ENCODE data around the gene HAUS8. TPM values are rescaled to one million over a fixed set of nuclear protein-coding genes. Genes with fewer than 3 reads are reported as not detected.
A peak's percentile ranks its signal among the peaks of the same experiment; 100 is the strongest.

The HAUS8 gene, protein sequence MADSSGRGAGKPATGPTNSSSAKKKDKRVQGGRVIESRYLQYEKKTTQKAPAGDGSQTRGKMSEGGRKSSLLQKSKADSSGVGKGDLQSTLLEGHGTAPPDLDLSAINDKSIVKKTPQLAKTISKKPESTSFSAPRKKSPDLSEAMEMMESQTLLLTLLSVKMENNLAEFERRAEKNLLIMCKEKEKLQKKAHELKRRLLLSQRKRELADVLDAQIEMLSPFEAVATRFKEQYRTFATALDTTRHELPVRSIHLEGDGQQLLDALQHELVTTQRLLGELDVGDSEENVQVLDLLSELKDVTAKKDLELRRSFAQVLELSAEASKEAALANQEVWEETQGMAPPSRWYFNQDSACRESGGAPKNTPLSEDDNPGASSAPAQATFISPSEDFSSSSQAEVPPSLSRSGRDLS
- 5.5 TPM for total RNA-seq (2013)
- polyA plus RNA-seq (1 to 10 TPM; 2.5 to 9.3 (median 4.4) TPM), polyA minus RNA-seq (5.5 and 6.0 TPM in 2 replicates), total RNA-seq (7.4 to 30.8 (median 19.5) reads per million in 11 experiments)

DNA sequence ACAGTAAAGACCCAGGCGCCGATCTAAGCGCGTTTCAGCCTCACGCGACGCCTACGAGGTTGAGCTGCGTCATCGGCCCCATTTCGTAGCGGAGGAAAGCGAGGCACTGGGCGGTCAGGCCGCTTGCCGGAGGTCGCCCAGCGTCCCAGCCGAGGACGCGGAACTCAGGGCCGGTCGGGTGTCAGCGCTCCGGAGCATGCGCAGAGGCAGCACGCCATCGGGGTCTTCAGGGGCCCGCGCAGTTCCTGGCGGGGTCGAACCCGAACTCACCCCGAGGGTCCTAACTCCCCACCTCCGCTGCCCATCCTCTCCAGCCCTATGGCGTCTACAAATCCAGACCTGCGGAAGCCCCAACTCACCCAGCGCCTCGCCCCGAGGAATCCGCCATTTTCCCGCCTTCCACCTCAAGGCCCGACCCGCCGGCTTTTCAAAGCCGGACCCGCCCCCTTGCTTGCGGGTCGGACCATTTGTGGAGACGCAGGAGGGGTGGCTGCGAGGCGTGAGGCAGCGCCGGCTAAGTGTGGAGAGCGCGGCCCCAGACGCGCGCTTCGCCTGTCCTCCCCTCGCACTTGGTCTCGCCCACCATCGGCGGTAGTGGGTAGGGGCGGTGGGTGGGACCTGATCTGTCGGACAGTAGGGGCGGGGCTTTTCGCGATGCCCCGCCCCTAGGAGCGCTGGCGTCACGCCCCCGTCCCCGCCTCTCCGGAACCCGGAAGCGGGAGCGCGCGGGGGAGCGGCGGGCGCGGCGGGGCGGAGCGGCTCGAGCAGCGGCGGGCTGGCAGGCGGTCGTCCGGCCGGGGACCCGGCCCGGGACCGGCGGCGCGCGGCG is at the start of gene HAUS8, which contains the start of gene MYO9B:
TSS of gene HAUS8 (minus strand) at position 418 of the 829 bp plus-strand sequence. CDS start at position 388, 30 bp downstream.
TSS of gene MYO9B (plus strand) at position 743 of the 829 bp plus-strand sequence. CDS start 25,941 bp downstream, outside the sequence.
- H3K4me1 ChIP-seq (ENCODE audit: control insufficient read depth in 1 of 2, insufficient read depth in 2 of 2, low read length in 2 of 2) = peaks cover 44 to 49% of the 10 kb centered on the region in 2 donors
- WGBS (ENCODE audit: insufficient coverage) = under 1% methylated on average over 102 of the region's 103 CpGs
- peak within 1 kb of the TSS; percentile 73 for H2AFZ ChIP-seq (ENCODE audit: insufficient read depth, low read depth, low read length, poor library complexity, severe bottlenecking)
- Mint-ChIP-seq H3K4me1 (peaks cover 54% of the 10 kb centered on the region), H3K27ac (peak within 1 kb of the TSS; percentile 97 to 100 (median 98)), H3K27me3 (ENCODE audit: low read depth in 3 of 3) (peaks cover 0 to 3% (median 0%) of the 10 kb centered on the region in 3 donors), H3K36me3 (peaks cover 41 to 49% of the 10 kb centered on the region in 2 donors), H3K9me3 (no peaks in the 10 kb centered on the region), H3K4me3 (peak within 1 kb of the TSS; percentile 99 to 100)
- peaks cover 92% of the 10 kb centered on the region for H3K79me2 ChIP-seq (ENCODE audit: insufficient read depth, low read length)
- peak; percentile 99 to 100 (median 100) for DNase-seq
- intact Hi-C loops (cut with micrococcal nuclease) = loop anchor here (5.0 kb wide), 4 partner anchors 37 to 152 kb away; partner anchors contain the start of gene OCEL1 (in 1 of the 2)
- peaks cover 12 to 20% of the 10 kb centered on the region in 2 donors for H3K36me3 ChIP-seq (replicated peaks in 1 of 2; ENCODE audit: control insufficient read depth in 1 of 2, insufficient read depth in 2 of 2, low read length in 2 of 2)
- H3K4me3 ChIP-seq (replicated peaks in 1 of 3; ENCODE audit: low read depth in 2 of 3, low read length in 3 of 3) = peak within 1 kb of the TSS; percentile 92 to 100 (median 93)
- H3K27ac ChIP-seq (ENCODE audit: low read depth in 1 of 2, low read length in 2 of 2) = peak within 1 kb of the TSS; percentile 84 to 97
- H3K9ac ChIP-seq (ENCODE audit: insufficient read depth, low read length, poor library complexity, severe bottlenecking) = peak within 1 kb of the TSS; percentile 93
- H3K9me3 ChIP-seq (replicated peaks in 1 of 2; ENCODE audit: control insufficient read depth in 1 of 2, insufficient read depth in 1 of 2, low read length in 2 of 2) = no peaks in the 10 kb centered on the region
- H3K4me2 ChIP-seq (replicated peaks; ENCODE audit: extremely low read depth, low read length, poor library complexity, severe bottlenecking) = peak within 1 kb of the TSS; percentile 81
- no peaks in the 10 kb centered on the region for H3K27me3 ChIP-seq (ENCODE audit: control insufficient read depth in 2 of 2, insufficient read depth in 2 of 2, low read length in 2 of 2)
- peaks cover 44% of the 10 kb centered on the region for H4K20me1 ChIP-seq (ENCODE audit: insufficient read depth, low read length)
- no peak for TF ChIP-seq CTCF (IDR thresholded peaks at IDR 0.05)

GRCh38 chr19:17124025-17124424 is 48.8 kb upstream of the HAUS8 start:
- no peak overlapping the region for H3K9ac ChIP-seq (ENCODE audit: insufficient read depth, low read length, poor library complexity, severe bottlenecking)
- H3K36me3 ChIP-seq (replicated peaks in 1 of 2; ENCODE audit: control insufficient read depth in 1 of 2, insufficient read depth in 2 of 2, low read length in 2 of 2) = peaks cover 16 to 56% of the 10 kb centered on the region in 2 donors
- peak overlapping the region; percentile 92 to 100 for H3K27ac ChIP-seq (ENCODE audit: low read depth in 1 of 2, low read length in 2 of 2)
- Mint-ChIP-seq H3K9me3 (no peaks in the 10 kb centered on the region), H3K27ac (peak overlapping the region; percentile 99 to 100 (median 99)), H3K27me3 (ENCODE audit: low read depth in 3 of 3) (peaks cover 0 to 4% (median 0%) of the 10 kb centered on the region in 3 donors), H3K36me3 (peaks cover 44 to 72% of the 10 kb centered on the region in 2 donors), H3K4me1 (peaks cover 64% of the 10 kb centered on the region), H3K4me3 (no peak overlapping the region)
- intact Hi-C loops (cut with micrococcal nuclease) = no loop called here
- H3K4me1 ChIP-seq (ENCODE audit: control insufficient read depth in 1 of 2, insufficient read depth in 2 of 2, low read length in 2 of 2) = peaks cover 55 to 66% of the 10 kb centered on the region in 2 donors
- H3K79me2 ChIP-seq (ENCODE audit: insufficient read depth, low read length) = peaks cover 80% of the 10 kb centered on the region
- H3K9me3 ChIP-seq (replicated peaks in 1 of 2; ENCODE audit: control insufficient read depth in 1 of 2, insufficient read depth in 1 of 2, low read length in 2 of 2) = no peaks in the 10 kb centered on the region
- no peak for DNase-seq
- no peak overlapping the region for H3K4me3 ChIP-seq (replicated peaks in 1 of 3; ENCODE audit: low read depth in 2 of 3, low read length in 3 of 3)
- no peak overlapping the region for H2AFZ ChIP-seq (ENCODE audit: insufficient read depth, low read depth, low read length, poor library complexity, severe bottlenecking)
- H3K27me3 ChIP-seq (ENCODE audit: control insufficient read depth in 2 of 2, insufficient read depth in 2 of 2, low read length in 2 of 2) = no peaks in the 10 kb centered on the region
- no CpG with 5 or more reads among the region's 1 CpG for WGBS (ENCODE audit: insufficient coverage)
- H4K20me1 ChIP-seq (ENCODE audit: insufficient read depth, low read length) = peaks cover 2% of the 10 kb centered on the region
- no peak overlapping the region for H3K4me2 ChIP-seq (replicated peaks; ENCODE audit: extremely low read depth, low read length, poor library complexity, severe bottlenecking)
- TF ChIP-seq CTCF (IDR thresholded peaks at IDR 0.05) = no peak
